GM21723 (cell line): Measurements from ENCODE around the gene OR2B6.
"Not testable (repeated sequence)": the region's sequence is repeated elsewhere in the genome, so short reads cannot be mapped to it uniquely, and the experiment has no call there.

Experiments
- ATAC-seq: cut with Tn5 transposase; IDR thresholded peaks from one replicate; pipeline ENCODE4 v1.9.1; 2021; ENCODE audit warnings: mild to moderate bottlenecking, moderate library complexity; ENCODE audit not compliant: unreplicated experiment

OR2B6 gene

DNA sequence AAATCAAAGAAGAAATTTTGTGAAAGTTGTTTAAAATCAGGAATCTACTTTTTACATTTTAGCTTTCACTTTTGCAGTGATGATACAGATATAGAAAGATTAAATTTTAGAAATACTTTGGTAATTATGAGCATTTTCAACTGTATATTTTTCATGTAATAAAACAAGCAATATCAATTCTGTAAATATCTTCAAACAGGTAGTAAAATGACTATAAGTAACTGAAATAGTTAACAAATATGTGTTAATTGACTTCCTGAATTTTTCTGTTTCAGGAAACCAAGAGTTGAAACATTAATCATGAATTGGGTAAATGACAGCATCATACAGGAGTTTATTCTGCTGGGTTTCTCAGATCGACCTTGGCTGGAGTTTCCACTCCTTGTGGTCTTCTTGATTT, at the start of gene OR2B6:
Gene OR2B6, plus strand, starts transcription at position 301 of the 400 bp plus-strand sequence. Its CDS starts 0 bp downstream, at position 301.
- no peak for ATAC-seq

DNA sequence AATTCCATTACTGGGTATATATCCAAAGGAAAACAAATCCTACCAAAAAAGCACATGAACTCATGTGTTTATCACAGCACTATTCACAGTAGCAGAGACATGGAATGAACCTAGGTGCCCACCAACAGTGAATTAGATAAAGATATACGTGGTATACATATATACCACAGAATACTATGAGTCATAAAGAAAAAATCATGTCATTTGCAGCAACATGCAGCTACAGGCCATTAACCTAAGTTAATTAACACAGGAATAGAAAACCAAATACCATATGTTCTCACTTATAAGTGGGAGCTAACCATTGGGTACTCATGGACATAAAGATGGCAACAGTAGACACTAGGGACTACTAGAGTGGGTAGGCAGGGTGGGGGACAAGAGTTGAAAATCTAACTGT, 49.0 kb upstream of the OR2B6 start:
- ATAC-seq, result no peak

DNA sequence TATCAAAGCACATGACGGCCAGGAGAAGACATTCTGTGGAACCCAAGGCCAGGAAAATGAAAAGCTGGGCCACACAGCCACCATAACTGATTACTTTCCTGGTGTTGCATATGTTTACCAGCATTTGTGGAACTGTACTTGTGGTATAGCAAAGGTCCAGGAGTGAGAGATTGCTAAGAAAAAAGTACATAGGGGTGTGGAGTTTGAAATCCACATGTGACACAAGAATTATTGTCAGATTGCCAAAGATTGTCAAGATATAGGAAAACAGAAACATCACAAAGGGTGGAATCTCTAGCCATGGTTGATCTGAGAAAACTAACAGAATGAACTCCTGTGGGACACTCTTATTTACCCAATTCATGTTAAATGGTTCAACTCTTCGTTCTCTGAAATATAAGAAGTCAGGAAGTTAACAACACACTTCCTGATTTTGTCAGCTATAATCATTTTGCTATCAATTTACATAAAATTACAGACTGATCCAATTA, 45.0 kb upstream of the OR2B6 start, which contains the start of gene OR2B2:
Gene OR2B2, minus strand, starts transcription at position 441 of the 491 bp plus-strand sequence. Its CDS starts 77 bp downstream, at position 364.
- no peak for ATAC-seq

DNA sequence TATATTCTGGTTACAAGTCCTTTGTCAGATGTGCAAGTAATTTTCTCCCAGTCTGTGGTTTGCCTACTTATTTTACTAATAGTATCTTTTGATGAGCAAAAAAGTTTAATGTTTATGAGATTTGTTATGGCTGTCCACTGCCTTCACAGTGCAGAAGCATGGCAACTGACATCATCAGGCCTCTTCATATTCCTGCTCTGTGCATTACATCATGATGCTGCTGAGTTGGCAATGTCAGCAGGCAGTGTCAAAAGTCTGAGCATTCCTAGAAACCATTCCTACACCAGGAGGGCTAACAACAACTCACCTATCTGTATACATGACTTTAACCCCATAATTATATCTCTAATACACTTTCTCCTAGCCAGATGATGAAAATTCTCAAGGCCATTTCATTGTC, 34.1 kb upstream of the OR2B6 start:
- no peak for ATAC-seq

DNA sequence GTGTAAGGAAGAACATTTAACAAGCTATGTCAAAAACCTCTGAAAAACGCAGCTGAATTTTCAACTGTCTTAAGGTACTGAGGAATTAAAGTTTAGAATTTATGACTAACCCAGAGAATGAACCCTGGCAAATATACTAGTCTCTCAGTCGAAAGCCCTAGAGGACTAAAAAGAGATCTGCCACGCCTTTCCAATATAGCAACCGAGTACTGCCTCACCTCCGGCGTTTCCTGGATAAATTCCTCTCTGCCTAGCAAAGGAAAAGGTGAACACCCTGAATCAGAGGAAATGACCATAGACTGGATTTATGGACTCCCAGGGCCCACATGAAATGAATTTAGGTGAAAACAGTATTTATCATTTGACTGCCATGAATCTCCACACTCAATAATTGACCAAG, 32.9 kb upstream of the OR2B6 start:
- no peak for ATAC-seq

DNA sequence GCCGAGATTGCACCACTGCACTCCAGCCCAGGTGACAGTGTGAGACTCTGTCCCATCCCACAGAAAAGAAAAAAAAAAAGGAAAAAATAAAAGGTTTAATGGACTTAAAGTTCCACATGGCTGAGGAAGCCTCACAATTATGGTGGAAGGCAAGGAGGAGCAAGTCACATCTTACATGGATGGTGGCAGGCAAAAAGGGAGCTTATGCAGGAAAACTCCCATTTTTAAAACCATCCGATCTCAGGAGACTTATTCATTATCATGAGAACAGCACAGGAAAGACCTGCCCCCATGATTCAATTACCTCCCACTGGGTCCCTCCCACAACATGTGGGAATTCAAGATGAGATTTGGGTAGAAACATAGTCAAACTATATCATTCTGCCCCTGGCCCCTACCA, 29.0 kb upstream of the OR2B6 start:
- not testable (repeated sequence) for ATAC-seq

DNA sequence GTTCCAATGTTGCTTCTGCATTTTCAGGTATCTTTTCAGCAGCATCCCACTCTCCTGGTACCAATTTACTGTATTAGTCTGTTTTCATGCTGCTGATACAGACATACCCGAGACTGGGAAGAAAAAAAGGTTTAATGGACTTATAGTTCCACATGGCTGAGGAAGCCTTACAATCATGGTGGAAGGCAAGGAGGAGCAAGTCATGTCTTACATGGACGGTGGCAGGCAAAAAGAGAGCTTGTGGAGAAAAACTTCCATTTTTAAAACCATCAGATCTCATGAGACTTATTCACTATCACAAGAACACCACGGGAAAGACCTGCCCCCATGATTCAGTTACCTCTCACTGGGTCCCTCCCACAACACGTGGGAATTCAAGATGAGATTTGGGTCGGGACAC, 27.1 kb upstream of the OR2B6 start:
- not testable (repeated sequence) for ATAC-seq

DNA sequence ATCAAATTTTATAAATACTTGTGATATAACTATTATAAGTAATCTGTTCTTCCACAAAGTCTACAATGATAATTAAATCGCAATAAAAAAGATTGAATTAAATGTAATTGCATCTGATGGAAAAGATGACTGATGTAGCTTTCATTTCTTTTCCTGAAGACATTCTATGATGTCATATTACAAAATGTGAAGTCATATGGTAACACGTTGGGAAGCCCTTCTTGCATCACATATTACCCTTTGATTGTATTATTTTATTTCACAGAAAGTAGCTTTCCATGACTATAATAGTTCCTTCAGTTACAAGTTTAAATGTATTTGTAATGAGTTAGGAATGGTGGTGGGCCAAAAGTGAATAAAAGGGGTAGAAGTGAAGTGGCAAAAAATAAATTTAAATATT, 25.8 kb upstream of the OR2B6 start:
- no peak for ATAC-seq

DNA sequence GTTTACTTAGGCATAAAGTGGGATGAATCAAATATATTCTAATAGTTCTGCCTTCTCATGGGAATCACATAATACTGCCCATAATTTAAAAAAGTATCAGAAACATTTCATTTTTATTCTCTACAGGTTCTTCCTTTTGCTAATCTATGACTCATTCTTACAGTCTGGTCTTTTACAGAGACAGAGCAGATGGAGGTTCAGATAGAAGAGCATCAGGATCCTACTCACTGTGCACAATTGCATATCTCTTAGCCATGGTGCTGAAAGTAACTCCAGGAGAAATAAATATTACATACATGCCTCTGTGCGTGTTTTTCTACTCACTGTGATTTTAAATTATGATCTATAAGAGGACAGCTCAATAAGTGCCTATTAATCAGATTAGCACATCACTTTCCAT, 16.3 kb upstream of the OR2B6 start:
- ATAC-seq, result no peak

DNA sequence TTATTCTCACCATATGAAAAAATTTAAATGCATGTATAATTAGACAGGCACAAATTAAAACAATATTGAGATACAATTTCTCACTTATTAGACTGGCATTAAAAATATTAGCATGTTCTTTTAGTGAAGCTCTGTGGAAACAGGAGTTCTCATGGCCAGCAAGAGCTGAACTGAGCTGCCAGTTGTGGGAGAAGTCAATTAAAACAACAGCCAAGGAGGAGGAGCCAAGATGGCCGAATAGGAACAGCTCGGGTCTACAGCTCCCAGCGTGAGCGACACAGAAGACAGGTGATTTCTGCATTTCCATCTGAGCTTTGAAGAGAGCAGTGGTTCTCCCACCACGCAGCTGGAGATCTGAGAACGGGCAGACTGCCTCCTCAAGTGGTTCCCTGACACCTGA, 14.0 kb upstream of the OR2B6 start:
- ATAC-seq, result not testable (repeated sequence)

DNA sequence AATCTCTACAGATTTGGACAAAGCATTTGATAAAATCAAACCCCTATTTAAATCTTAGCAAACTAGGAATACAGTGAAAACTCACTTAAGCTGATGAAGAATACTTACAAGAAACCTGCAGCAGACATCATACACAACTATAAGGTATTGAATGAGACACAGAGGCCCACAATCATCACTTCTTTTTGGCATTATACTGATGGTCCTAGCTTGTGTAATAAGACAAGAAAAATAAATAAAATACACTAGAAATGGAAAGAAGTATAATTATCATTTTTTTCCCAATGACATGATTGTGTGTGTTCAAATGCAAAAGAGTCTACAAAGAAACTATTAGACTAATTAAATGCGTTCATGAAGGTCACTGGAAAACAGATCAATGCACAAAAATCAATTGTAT, 8.8 kb upstream of the OR2B6 start:
- no peak for ATAC-seq

DNA sequence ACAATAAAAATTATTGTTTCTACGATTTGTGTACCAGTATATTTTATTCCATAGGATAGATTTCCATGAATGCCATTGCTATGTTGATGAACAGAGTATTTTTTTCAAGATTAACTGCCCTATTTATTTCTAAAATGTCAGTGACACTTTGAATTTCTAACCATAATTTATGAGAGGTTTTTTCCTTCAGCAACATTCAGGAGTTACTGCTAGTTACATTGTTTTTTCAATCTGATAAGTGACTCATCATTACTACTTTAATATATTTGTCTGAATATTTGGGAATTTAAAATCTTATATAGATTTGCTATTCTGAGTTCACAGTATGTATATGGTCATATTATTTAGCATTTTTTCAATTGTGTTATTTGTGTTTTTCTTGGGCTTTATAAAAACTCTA, 6.0 kb upstream of the OR2B6 start:
- ATAC-seq, result no peak

DNA sequence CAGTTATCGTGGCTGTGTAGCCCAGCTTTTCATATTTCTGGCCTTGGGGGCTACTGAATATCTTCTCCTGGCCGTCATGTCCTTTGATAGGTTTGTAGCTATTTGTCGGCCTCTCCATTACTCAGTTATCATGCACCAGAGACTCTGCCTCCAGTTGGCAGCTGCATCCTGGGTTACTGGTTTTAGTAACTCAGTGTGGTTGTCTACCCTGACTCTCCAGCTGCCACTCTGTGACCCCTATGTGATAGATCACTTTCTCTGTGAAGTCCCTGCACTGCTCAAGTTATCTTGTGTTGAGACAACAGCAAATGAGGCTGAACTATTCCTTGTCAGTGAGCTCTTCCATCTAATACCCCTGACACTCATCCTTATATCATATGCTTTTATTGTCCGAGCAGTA, 475 bp downstream of the OR2B6 start:
- ATAC-seq, result no peak

DNA sequence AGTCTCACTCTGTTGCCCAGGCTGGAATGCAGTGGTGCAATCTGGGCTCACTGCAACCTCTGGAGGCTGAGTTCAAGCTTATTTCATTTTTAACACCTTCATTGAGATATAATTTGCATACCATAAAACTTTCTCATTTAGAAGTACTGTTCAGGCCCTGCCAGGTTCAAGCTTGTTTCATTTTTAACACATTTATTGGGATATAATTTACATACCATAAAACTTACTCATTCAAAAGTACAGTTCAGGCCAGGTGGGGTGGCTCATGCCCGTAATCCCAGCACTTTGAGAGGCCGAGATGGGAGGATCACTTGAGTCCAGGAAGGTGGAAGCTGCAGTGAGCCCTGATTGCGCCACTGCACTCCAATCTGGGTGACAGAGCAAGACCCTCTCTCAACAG, 5.5 kb downstream of the OR2B6 start:
- no peak for ATAC-seq

DNA sequence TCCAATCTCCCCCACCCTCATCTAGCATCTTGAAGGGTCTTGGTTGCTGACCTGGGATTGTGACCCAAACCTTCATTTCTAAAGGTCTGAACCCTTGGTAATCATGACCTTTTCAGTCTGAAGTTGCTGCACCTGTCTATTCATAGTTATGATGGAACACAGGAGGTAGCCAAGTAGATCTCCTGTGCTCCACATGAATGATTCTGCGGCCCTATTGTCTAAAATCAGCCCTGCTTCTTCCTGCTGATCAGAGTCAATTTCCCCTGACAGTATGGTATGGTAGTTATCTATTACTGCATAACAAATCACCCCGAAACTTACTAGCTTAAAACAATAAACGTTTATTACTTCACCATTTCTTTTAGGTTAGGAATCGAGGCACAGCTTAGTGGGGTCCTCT, 9.0 kb downstream of the OR2B6 start:
- ATAC-seq, result no peak

DNA sequence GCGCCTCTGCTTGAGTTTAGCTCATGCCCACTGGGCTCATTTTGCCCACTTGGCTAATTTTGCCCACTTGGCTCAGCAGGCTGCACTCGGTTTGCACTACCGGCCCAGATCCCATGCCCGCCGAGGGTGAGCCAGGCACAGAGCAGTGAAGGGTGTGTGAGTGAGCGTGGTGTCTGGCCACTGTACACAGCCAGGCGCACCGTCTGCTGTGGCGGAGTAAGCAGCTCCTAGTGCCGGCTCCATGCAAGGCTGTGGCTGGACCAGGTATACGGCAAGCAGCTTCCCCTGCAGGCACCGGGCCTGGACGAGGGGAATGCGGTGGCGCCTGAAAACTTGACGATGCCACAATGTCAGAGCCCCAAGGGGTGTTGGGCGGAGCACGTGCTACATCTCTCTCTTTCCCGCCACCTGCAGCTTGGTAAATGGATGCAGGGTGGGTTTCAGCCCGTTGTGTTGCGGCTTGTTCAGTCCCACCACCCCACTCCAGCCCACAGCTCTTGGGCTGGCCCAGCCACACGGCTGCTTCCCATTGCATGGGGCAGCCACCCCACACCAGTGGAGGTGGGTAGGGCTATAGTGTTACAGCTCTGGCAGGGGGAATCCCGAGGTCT, 9.9 kb downstream of the OR2B6 start:
- no peak for ATAC-seq

DNA sequence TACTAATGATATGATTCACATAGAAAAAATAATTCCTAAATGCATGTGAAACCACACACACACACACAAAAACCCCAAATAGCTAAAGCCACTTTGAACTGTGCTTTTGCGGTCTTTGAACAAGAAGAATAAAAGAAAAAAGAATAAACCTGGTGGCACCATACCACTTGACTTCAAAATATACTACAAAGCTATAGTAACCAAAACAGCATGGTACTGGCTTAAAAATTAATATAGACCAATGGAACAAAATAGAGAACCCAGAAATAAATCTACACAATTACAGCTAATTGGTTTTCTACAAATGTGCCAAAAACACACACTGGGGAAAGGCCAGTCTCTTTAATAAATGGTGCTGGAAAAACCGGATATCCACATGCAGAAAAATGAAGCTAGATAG, 13.4 kb downstream of the OR2B6 start:
- no peak for ATAC-seq

DNA sequence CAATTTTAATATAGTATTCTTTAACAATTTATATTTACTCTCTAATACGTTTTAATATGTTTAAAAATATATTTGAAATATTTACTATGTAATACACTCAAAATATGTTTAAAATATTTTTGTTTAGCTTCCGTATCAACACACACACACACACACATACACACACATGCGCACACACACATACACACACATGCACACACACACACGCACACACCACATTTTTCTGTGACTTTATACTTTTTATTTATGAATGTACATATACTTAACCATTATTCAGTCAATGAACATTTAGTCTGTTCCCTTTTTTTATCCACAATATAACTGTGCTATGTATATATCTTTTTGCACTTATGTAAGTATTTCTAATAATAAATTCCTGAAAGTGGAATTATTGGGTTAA, 15.7 kb downstream of the OR2B6 start:
- ATAC-seq, result no peak

DNA sequence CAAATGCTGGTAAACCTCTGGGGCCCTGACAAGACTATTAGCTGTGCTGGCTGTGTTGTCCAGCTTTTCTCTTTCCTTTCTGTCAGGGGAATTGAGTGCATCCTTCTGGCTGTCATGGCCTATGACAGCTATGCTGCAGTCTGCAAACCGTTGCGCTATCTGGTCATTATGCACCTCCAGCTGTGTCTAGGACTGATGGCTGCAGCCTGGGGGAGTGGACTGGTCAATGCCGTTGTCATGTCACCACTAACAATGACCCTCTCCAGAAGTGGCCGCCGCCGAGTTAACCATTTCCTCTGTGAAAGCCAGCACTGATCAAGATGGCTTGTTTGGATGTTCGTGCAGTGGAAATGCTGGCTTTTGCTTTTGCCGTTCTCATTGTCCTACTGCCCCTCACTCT, 20.3 kb downstream of the OR2B6 start:
- ATAC-seq, result no peak

DNA sequence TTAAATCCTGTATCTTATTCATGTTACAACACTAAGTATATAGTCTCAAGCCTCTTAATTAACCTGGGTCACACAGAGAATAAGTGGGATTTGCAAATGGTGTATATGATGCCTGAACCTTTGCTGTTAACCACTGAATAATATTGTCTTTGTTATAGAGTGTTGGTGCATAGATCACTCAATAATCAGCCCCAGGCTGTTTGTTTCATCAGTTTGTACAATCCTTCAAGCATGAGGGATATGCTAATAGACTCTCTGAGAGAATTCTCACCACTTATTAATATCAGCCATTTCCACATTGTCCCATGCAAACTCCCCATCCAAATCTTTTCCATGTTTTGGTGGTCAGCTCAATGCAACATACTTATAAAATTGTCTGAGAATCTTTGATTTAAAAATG, 21.7 kb downstream of the OR2B6 start:
- ATAC-seq, result no peak

DNA sequence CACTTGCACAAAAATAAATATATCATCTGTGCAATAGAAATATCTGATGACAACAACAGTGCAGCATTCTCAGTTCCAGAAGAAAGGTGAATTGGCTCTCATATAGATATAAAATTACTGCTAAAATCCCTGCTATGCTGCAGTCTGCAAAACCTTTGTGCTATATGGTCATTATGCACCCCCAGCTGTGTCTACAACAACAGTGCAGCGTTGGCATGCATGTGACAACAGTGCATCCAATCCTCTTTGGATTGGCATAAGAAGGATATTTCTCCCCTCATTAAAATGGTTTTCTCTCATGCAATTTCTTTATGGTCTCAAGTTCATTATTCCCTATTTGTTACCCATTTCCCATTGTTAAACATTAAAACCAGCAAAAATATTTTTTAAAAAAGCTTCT, 23.1 kb downstream of the OR2B6 start:
- no peak for ATAC-seq

DNA sequence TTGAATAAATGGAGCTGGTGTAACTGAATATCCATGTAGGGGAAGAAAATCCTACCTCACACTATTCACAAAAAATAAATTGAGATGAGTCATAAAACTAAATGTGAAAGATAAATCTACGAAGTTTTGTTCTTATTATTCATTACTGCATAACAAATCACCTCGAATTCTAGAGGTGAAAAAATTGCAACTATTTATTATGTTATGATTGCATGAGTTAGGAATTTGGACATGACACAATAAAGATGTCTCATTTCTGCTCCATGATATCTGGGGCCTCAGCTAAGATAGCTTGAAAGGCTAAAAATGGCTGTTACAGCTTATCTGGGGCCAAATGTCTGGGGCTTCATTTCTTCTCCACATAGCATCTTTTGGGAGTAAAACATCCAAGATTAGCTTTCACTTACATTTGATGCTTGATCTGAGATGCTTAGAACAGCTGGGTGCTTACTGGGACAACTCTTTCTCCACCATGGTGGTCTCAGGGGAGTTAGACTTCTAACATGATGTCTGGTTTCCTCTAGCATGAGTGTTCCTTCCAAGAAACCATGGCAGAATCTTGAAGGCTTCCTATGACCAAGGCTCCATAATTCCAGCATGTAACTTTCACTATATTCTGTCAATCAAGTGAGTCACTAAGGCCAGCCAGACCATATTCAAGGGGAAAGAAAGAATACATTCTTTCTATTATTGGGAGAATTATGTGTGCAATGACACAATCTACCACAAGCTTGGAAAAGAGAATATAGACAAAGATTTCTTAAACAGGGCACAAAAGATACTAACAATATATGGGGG, 30.1 kb downstream of the OR2B6 start:
- no peak for ATAC-seq
